Activated naive CD8-positive, alpha-beta T cell treated with anti-CD3 and anti-CD28 coated beads, Interleukin-2, amount 10 ng/mL, durations not matched to agents 7 days and 5 days (primary cell): ENCODE results near the gene AP5Z1. TPM values are rescaled to one million over a fixed set of nuclear protein-coding genes. Genes with fewer than 3 reads are reported as not detected.
A peak's percentile ranks its signal among the peaks of the same experiment; 100 is the strongest.

Experiments
- ATAC-seq: fragments of 150-1000 bp; cut with Tn5 transposase; one replicate; pipeline ENCODE4 v1.10.0; 2021; ENCODE audit warnings: low read depth, moderate library complexity
- POLR2A ChIA-PET: fragments of 350-600 bp; sonication (Branson Sonifier 250); formaldehyde crosslinking; loops from one replicate; lab custom pipeline; 2021; ENCODE audit warnings: antibody characterized with exemption; lab: Charles Lee
- DNase-seq: peaks from one replicate; pipeline ENCODE4 v3.0.0; 2021
- H3K27ac Mint-ChIP-seq: one replicate; pipeline ENCODE4 v1.8.0; 2022; ENCODE audit warnings: mild to moderate bottlenecking, mixed read lengths
- H3K27me3 Mint-ChIP-seq: one replicate; pipeline ENCODE4 v1.8.0; 2022; ENCODE audit warnings: mild to moderate bottlenecking, moderate library complexity, mixed read lengths
- H3K36me3 Mint-ChIP-seq: one replicate; pipeline ENCODE4 v1.8.0; 2021; ENCODE audit warnings: mild to moderate bottlenecking, mixed read lengths
- H3K4me1 Mint-ChIP-seq: one replicate; pipeline ENCODE4 v1.8.0; 2021; ENCODE audit warnings: mixed read lengths
- H3K4me3 Mint-ChIP-seq: one replicate; pipeline ENCODE4 v1.8.0; 2022; ENCODE audit warnings: mild to moderate bottlenecking, moderate library complexity, mixed read lengths
- H3K9me3 Mint-ChIP-seq: one replicate; pipeline ENCODE4 v1.8.0; 2021; ENCODE audit warnings: mixed read lengths
- total RNA-seq, 2 experiments: library from RNA; stranded (reverse); gene quantifications; one replicate each; pipeline ENCODE4 v1.2.3, GENCODE V29; 2021

Gene AP5Z1
- total RNA-seq, 2 experiments from 2014 or later: 70.1 to 74.6 TPM

GRCh38 chr7:4822677-4823076 lies 47.3 kb downstream of the AP5Z1 start:
- no peak for ATAC-seq
- Mint-ChIP-seq H3K36me3 (no peaks in the 10 kb centered on the region), H3K4me3 (no peak overlapping the region), H3K27ac (no peak overlapping the region), H3K9me3 (no peaks in the 10 kb centered on the region), H3K4me1 (no peaks in the 10 kb centered on the region), H3K27me3 (no peaks in the 10 kb centered on the region)
- DNase-seq: no peak
- POLR2A ChIA-PET: no interaction called here

- ATAC-seq (no peak), DNase-seq (no peak)
- Mint-ChIP-seq H3K4me3 (no peak overlapping the region), H3K27ac (no peak overlapping the region), H3K9me3 (no peaks in the 10 kb centered on the region), H3K27me3 (no peaks in the 10 kb centered on the region), H3K4me1 (no peaks in the 10 kb centered on the region), H3K36me3 (no peaks in the 10 kb centered on the region)
- POLR2A ChIA-PET: no interaction called here
These were observed 48.2 kb downstream of the AP5Z1 start for GRCh38 chr7:4823441-4824119.

GRCh38 chr7:4824120-4824775 lies 48.8 kb downstream of the AP5Z1 start:
- Mint-ChIP-seq H3K27ac (no peak overlapping the region), H3K4me1 (no peaks in the 10 kb centered on the region), H3K36me3 (no peaks in the 10 kb centered on the region), H3K27me3 (no peaks in the 10 kb centered on the region), H3K9me3 (no peaks in the 10 kb centered on the region), H3K4me3 (no peak overlapping the region)
- ATAC-seq (no peak), DNase-seq (no peak)
- POLR2A ChIA-PET: no interaction called here

GRCh38 chr7:4825081-4825480 lies 49.7 kb downstream of the AP5Z1 start:
- H3K4me3 Mint-ChIP-seq: no peak overlapping the region
- no peak overlapping the region for H3K27ac Mint-ChIP-seq
- H3K36me3 Mint-ChIP-seq: no peaks in the 10 kb centered on the region
- no peaks in the 10 kb centered on the region for H3K9me3 Mint-ChIP-seq
- H3K4me1 Mint-ChIP-seq: peaks cover 1% of the 10 kb centered on the region
- ATAC-seq (no peak), DNase-seq (no peak)
- H3K27me3 Mint-ChIP-seq: peaks cover 1% of the 10 kb centered on the region
- POLR2A ChIA-PET: no interaction called here

GRCh38 chr7:4828720-4829383 lies 53.4 kb downstream of the AP5Z1 start:
- Mint-ChIP-seq H3K27ac (no peak overlapping the region), H3K4me3 (no peak overlapping the region)
- no peak for ATAC-seq

GRCh38 chr7:4830176-4830575 lies 54.8 kb downstream of the AP5Z1 start:
- Mint-ChIP-seq H3K4me1 (peaks cover 4% of the 10 kb centered on the region), H3K27me3 (peaks cover 4% of the 10 kb centered on the region), H3K27ac (no peak overlapping the region), H3K4me3 (no peak overlapping the region), H3K9me3 (no peaks in the 10 kb centered on the region), H3K36me3 (no peaks in the 10 kb centered on the region)
- POLR2A ChIA-PET: no interaction called here
- DNase-seq: peak; percentile 60
- peak; percentile 76 for ATAC-seq

More at GRCh38 chr7:4828720-4829383, 53.4 kb downstream of the AP5Z1 start:
- Mint-ChIP-seq H3K4me1 (peaks cover 4% of the 10 kb centered on the region), H3K9me3 (no peaks in the 10 kb centered on the region), H3K27me3 (peaks cover 4% of the 10 kb centered on the region), H3K36me3 (no peaks in the 10 kb centered on the region)
- no peak for DNase-seq
- POLR2A ChIA-PET: no interaction called here

- H3K4me1 Mint-ChIP-seq: peaks cover 4% of the 10 kb centered on the region
- ATAC-seq: no peak
- no peak for DNase-seq
- no peaks in the 10 kb centered on the region for H3K9me3 Mint-ChIP-seq
- H3K36me3 Mint-ChIP-seq: no peaks in the 10 kb centered on the region
- no peak overlapping the region for H3K27ac Mint-ChIP-seq
- no peak overlapping the region for H3K4me3 Mint-ChIP-seq
- peaks cover 4% of the 10 kb centered on the region for H3K27me3 Mint-ChIP-seq
- POLR2A ChIA-PET: interaction anchor here (0.6 to 0.7 kb wide), 2 partner anchors 432 to 1441 kb away, joined by 3 to 4 read pairs; no protein-coding TSS in a partner anchor
These were observed 56.5 kb downstream of the AP5Z1 start for GRCh38 chr7:4831723-4832495.

GRCh38 chr7:4832711-4833110 lies 57.3 kb downstream of the AP5Z1 start:
- Mint-ChIP-seq H3K27me3 (peaks cover 4% of the 10 kb centered on the region), H3K4me3 (no peak overlapping the region), H3K4me1 (peaks cover 4% of the 10 kb centered on the region), H3K36me3 (no peaks in the 10 kb centered on the region), H3K9me3 (no peaks in the 10 kb centered on the region), H3K27ac (no peak overlapping the region)
- ATAC-seq: no peak
- POLR2A ChIA-PET: interaction anchor here (0.6 to 0.7 kb wide), 2 partner anchors 431 to 1440 kb away, joined by 3 to 4 read pairs; no protein-coding TSS in a partner anchor
- no peak for DNase-seq

- POLR2A ChIA-PET: no interaction called here
- peaks cover 4% of the 10 kb centered on the region for H3K27me3 Mint-ChIP-seq
- H3K36me3 Mint-ChIP-seq: no peaks in the 10 kb centered on the region
- no peaks in the 10 kb centered on the region for H3K9me3 Mint-ChIP-seq
- no peak overlapping the region for H3K4me3 Mint-ChIP-seq
- H3K4me1 Mint-ChIP-seq: peaks cover 4% of the 10 kb centered on the region
- no peak for ATAC-seq
- DNase-seq: no peak
- no peak overlapping the region for H3K27ac Mint-ChIP-seq
These were observed 57.8 kb downstream of the AP5Z1 start for GRCh38 chr7:4833176-4833575.

GRCh38 chr7:4833691-4834600 lies 58.5 kb downstream of the AP5Z1 start:
- no peak for DNase-seq
- no peak overlapping the region for H3K4me3 Mint-ChIP-seq

GRCh38 chr7:4834601-4835397 lies 59.4 kb downstream of the AP5Z1 start:
- peaks cover 4% of the 10 kb centered on the region for H3K4me1 Mint-ChIP-seq
- POLR2A ChIA-PET: no interaction called here
- no peak for ATAC-seq

More at GRCh38 chr7:4833691-4834600, 58.5 kb downstream of the AP5Z1 start:
- Mint-ChIP-seq H3K27me3 (peaks cover 4% of the 10 kb centered on the region), H3K9me3 (no peaks in the 10 kb centered on the region), H3K27ac (no peak overlapping the region), H3K4me1 (peaks cover 4% of the 10 kb centered on the region), H3K36me3 (no peaks in the 10 kb centered on the region)
- POLR2A ChIA-PET: no interaction called here
- ATAC-seq: no peak

More at GRCh38 chr7:4834601-4835397, 59.4 kb downstream of the AP5Z1 start:
- H3K36me3 Mint-ChIP-seq: no peaks in the 10 kb centered on the region
- peaks cover 2% of the 10 kb centered on the region for H3K27me3 Mint-ChIP-seq
- no peak overlapping the region for H3K27ac Mint-ChIP-seq
- H3K4me3 Mint-ChIP-seq: no peak overlapping the region
- no peak for DNase-seq
- no peaks in the 10 kb centered on the region for H3K9me3 Mint-ChIP-seq
